HFFc6 (cell line): ENCODE results near the gene PRR7. TPM values are rescaled to one million over a fixed set of nuclear protein-coding genes. Genes with fewer than 3 reads are reported as not detected.

Experiments
- DNase-seq: peaks from one replicate; pipeline ENCODE4 v3.0.0-alpha.2; 2018
- H3K27ac Mint-ChIP-seq: 2 replicates; pipeline ENCODE4 v1.8.0; 2020; ENCODE audit warnings: mild to moderate bottlenecking, mixed read lengths
- H3K27me3 Mint-ChIP-seq: 2 replicates; pipeline ENCODE4 v1.8.0; 2021; ENCODE audit warnings: mild to moderate bottlenecking, moderate library complexity, mixed read lengths; ENCODE audit not compliant: insufficient read depth
- H3K36me3 Mint-ChIP-seq: 2 replicates; pipeline ENCODE4 v1.8.0; 2021; ENCODE audit warnings: low read depth, mixed read lengths
- H3K4me1 Mint-ChIP-seq: 2 replicates; pipeline ENCODE4 v1.8.0; 2020; ENCODE audit warnings: low read depth, mixed read lengths
- H3K4me3 Mint-ChIP-seq: 2 replicates; pipeline ENCODE4 v1.8.0; 2020; ENCODE audit warnings: mild to moderate bottlenecking, moderate library complexity, mixed read lengths
- H3K9me3 Mint-ChIP-seq: 2 replicates; pipeline ENCODE4 v1.8.0; 2020; ENCODE audit warnings: mild to moderate bottlenecking, mixed read lengths
- total RNA-seq, 6 experiments: library from RNA; stranded (reverse); fragmentation: NEBNext Ultra II Directional; extraction: Animal tissue kit (Norgen Biotek cat#: 25700); gene quantifications; 2 replicates in 1 of 6; 3 replicates in 5 of 6; pipeline ENCODE4 v1.2.3, GENCODE V29; 2021
- TF ChIP-seq, protein P1 (sequence below): fragments of 200-600 bp; sonication (generic); IDR thresholded peaks from 2 replicates; pipeline ENCODE4 v1.5.0; 2021; ENCODE audit warnings: antibody characterized with exemption, mild to moderate bottlenecking

The PRR7 gene
- total RNA-seq, 6 experiments from 2014 or later = 8.9 to 16.9 (median 10.4) TPM

DNA sequence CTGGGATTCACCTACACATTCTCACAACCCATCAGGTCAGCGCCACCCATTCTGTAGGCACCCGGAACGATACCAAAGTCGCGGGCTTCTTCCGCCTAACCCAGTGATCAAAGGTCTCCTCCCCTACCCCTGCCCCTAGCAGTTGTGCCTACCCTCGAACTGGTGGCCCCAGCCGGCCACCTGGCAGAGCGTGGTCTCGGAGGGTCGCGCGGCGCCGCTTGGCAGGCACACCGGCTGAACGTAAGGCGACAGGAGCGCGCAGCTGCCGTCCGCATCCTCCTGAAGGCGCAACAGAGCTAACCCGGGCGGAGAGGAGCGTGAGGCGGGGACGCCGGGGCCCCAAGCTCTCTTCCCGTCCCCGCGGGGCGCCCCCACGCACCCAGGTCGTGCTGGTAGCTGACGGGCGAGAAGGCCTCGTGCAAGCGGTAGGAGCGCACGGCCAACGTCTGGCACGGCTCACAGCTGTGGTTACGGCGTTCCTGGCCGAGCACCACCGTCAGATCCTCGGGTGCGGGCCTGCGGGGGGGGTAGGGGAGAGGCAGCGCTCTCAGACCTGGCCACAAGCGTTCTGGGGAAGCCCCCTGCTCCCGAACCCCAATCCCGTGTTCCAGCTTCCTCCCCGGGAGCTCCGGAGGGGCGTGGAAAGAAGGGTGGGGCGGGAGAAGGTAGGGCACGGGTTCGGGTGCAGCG, 43.4 kb upstream of the PRR7 start:
- no peaks in the 10 kb centered on the region for H3K36me3 Mint-ChIP-seq
- H3K27ac Mint-ChIP-seq = no peak overlapping the region
- H3K27me3 Mint-ChIP-seq = peaks cover 32% of the 10 kb centered on the region
- H3K4me1 Mint-ChIP-seq = peaks cover 9% of the 10 kb centered on the region
- no peaks in the 10 kb centered on the region for H3K9me3 Mint-ChIP-seq
- TF ChIP-seq, protein P1, sequence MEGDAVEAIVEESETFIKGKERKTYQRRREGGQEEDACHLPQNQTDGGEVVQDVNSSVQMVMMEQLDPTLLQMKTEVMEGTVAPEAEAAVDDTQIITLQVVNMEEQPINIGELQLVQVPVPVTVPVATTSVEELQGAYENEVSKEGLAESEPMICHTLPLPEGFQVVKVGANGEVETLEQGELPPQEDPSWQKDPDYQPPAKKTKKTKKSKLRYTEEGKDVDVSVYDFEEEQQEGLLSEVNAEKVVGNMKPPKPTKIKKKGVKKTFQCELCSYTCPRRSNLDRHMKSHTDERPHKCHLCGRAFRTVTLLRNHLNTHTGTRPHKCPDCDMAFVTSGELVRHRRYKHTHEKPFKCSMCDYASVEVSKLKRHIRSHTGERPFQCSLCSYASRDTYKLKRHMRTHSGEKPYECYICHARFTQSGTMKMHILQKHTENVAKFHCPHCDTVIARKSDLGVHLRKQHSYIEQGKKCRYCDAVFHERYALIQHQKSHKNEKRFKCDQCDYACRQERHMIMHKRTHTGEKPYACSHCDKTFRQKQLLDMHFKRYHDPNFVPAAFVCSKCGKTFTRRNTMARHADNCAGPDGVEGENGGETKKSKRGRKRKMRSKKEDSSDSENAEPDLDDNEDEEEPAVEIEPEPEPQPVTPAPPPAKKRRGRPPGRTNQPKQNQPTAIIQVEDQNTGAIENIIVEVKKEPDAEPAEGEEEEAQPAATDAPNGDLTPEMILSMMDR = no peak
- H3K4me3 Mint-ChIP-seq = peak overlapping the region; percentile 78
- DNase-seq = no peak

DNA sequence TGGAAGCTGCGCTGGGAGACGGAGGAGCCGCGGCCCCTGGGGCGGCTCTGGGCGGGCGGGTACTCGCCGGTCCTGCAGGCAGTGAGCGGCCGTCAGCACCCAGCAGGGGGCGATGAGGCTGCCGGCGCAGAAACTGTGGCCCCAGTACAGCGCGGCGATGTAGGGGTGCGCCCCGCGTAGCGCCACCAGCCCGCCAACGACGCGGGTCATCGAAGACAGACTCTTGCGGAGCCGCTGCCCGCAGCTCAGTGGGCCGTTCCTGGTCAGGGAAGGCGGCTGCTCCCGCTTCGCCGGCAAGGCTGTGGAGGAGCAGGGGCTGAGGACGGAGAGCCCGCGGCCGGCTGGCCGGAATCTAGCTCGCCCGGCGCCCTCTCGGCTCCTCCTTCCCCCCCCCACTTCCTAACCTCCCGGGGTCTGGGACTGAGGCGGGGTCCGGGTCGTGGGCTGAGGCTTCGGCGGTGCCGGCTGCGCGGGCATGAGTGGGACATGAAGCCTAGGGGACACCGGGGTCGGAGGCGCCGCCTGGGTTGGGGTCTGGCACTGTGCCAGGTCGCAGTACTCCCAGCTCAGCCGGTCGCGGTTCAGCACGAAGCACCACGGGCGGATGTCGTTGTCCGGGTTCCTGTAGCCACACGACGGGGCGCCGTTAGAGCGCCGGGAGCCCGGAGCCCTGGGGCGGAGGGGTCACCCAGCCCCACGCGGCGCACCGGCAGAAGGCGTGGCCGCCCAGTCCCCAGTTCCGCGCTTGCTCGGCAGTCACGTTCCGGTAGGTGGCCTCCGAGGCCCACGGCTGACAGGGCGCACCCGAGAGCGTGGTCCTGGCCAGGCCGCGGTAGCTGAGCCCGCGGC, 42.6 kb upstream of the PRR7 start:
- Mint-ChIP-seq H3K9me3 (no peaks in the 10 kb centered on the region), H3K36me3 (no peaks in the 10 kb centered on the region), H3K4me3 (peak overlapping the region; percentile 78), H3K4me1 (peaks cover 9% of the 10 kb centered on the region), H3K27me3 (peaks cover 27% of the 10 kb centered on the region), H3K27ac (no peak overlapping the region)
- peak; percentile 78 for DNase-seq
- TF ChIP-seq, protein P1 = peak; percentile 85

DNA sequence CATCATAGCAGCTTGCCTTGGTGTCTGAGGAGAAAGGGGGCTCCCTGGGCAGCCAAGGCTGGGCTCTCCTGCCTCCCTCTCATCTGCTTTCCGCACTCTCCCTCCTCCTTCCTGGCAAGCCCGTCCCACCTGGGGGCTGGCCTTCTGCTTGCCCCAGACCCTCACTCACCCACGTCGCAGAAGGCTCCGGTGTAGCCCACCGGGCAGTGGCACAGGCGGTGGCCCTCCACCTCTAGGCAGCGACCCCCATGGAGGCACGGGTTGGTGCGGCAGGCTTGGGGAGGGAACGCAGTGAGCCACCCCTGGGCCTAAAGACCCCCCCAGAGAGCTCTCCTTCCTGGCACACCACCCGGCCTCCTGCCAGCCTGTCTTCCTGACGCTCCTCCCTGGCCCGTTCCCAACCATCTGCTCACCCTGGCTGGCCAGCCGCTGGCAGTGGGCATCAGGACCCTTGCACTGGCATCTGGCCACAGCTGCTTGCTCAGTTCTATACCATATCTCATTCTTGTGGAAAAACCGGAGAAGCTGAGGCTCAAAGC, 41.9 kb upstream of the PRR7 start:
- Mint-ChIP-seq H3K4me1 (peaks cover 9% of the 10 kb centered on the region), H3K9me3 (no peaks in the 10 kb centered on the region), H3K4me3 (peak overlapping the region; percentile 78), H3K27me3 (peaks cover 28% of the 10 kb centered on the region), H3K27ac (no peak overlapping the region), H3K36me3 (no peaks in the 10 kb centered on the region)
- TF ChIP-seq, protein P1 = no peak
- no peak for DNase-seq

DNA sequence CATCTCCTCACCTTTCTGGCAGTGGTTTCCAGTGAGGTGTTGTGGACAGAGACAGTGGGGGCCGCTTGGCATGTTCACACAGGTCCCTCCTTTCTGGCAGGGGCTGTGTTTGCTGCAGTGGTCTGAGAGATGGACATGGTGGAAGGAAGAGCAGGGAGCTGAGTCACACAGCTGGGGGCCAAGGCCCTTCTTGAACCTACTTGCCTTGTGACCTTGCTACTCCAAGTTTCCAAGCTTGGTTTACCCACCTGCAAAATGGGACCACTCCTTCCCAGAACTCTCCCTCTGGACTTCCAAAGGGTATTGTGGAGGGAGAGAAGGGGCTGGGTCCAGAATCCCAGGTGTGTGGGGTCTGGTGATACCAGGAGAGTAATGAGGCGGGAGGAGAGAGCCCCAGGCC, 41.3 kb upstream of the PRR7 start:
- TF ChIP-seq, protein P1 = no peak
- Mint-ChIP-seq H3K4me1 (peaks cover 9% of the 10 kb centered on the region), H3K27me3 (peaks cover 25% of the 10 kb centered on the region), H3K36me3 (no peaks in the 10 kb centered on the region), H3K27ac (no peak overlapping the region), H3K4me3 (no peak overlapping the region; the same call in 1 of the 2 replicates), H3K9me3 (no peaks in the 10 kb centered on the region)
- DNase-seq = no peak

DNA sequence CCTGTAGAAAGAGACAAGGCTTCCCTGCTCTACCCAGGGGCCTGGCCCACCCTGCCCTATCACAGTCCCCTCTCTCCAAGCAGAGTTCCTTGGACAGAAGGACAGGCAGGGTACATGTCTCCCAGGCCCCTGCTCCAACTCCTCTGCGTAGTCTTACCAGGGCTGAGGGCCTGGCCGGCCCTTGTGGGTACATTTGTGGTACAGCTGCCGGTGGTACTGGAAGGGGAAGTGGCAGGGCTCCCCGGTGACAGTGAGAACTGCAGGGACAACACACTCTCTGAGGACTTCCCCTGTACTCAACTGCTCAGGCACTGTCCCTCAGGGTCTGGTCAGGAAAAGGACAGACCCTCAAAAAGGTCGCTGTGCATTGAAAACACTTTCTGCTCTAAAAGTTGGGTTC, 40.8 kb upstream of the PRR7 start:
- Mint-ChIP-seq H3K27me3 (peaks cover 25% of the 10 kb centered on the region), H3K4me3 (no peak overlapping the region), H3K36me3 (no peaks in the 10 kb centered on the region), H3K4me1 (peaks cover 9% of the 10 kb centered on the region), H3K9me3 (no peaks in the 10 kb centered on the region), H3K27ac (no peak overlapping the region)
- TF ChIP-seq, protein P1 = no peak
- no peak for DNase-seq
